ENCODE measurements around the gene KRR1. TPM values are rescaled to one million over a fixed set of nuclear protein-coding genes. Genes with fewer than 3 reads are reported as not detected.

Gene KRR1
- total RNA-seq, 2 donors from 2014 or later: 9.3 to 33.9 TPM

DNA sequence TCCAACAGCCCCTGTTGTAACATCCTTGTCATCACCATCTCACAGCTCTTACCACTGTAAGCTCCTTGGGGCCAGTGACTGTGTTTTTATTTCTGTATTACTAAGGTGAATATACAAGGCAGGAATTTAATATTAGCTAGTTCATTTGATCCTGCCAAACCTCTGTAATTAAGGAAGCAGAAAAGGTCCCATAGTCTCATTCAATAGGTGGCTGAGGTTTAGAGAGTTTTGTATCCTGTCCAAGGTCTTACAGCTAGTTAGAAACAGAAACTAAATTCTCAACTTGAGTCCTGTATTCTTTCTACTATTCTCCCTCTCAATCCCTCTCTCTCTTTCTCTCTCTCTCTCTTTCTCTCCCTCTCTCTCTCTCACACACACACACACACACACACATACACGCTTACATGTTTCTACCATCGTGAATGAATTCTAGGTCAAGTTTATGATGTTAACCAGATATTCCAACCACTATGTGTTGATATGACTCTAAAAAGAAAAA lies 31.4 kb downstream of the KRR1 start:
- no peaks in the 10 kb centered on the region for H3K9me3 ChIP-seq
- intact Hi-C loops (cut with DNase I): no loop called here
- WGBS, 2 donors: 0 to 19% methylated on average over 2 of the region's 2 CpGs
- H3K27ac ChIP-seq: peak overlapping the region in 2 of 4 donors; percentile 39 to 60
- TF ChIP-seq POLR2A (IDR thresholded peaks at IDR 0.05): no peak
- TF ChIP-seq, protein P1, sequence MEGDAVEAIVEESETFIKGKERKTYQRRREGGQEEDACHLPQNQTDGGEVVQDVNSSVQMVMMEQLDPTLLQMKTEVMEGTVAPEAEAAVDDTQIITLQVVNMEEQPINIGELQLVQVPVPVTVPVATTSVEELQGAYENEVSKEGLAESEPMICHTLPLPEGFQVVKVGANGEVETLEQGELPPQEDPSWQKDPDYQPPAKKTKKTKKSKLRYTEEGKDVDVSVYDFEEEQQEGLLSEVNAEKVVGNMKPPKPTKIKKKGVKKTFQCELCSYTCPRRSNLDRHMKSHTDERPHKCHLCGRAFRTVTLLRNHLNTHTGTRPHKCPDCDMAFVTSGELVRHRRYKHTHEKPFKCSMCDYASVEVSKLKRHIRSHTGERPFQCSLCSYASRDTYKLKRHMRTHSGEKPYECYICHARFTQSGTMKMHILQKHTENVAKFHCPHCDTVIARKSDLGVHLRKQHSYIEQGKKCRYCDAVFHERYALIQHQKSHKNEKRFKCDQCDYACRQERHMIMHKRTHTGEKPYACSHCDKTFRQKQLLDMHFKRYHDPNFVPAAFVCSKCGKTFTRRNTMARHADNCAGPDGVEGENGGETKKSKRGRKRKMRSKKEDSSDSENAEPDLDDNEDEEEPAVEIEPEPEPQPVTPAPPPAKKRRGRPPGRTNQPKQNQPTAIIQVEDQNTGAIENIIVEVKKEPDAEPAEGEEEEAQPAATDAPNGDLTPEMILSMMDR (IDR thresholded peaks at IDR 0.05): peak in 1 of 7 experiments; percentile 6
- ATAC-seq: peak; percentile 65
- no peaks in the 10 kb centered on the region for H3K36me3 ChIP-seq (replicated peaks in 1 of 2; ENCODE audit: insufficient read depth in 1 of 2, low read depth in 2 of 2)
- H3K4me3 ChIP-seq: no peak overlapping the region
- no peaks in the 10 kb centered on the region for H3K4me1 ChIP-seq
- DNase-seq: no peak
- no peaks in the 10 kb centered on the region for H3K27me3 ChIP-seq

DNA sequence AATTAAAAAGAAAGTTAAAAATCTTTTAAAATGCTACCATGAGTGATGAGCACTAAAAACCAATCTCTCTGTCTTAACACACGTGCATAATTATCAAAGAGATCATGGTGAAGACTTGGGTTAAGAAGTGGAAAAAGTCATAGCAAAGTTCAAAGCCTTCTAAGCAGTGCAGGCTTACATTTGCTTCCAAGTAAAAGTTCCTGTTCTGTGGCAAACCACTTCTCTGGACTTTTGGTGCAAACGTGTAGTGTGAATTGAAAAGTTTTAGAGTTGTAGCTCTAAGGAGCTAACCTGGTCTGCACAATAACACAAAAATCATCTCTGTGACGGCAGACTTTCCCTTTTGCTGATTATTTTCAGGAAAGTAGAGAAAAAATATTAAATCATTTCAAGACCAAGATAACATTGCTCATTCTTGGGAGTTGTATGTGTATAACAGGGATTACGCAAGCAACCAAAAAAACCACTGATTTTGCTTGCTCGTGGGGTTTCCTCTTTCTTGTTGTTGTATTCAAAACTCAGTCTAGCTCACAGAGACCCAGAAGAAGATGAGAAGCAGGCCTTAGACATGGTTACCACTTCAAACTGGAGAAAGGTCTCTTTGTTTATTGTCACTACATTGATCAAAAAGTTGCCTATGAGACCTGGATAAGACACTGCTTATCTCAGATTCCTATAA lies 33.2 kb downstream of the KRR1 start:
- no peak for TF ChIP-seq POLR2A (IDR thresholded peaks at IDR 0.05)
- TF ChIP-seq, protein P1 (IDR thresholded peaks at IDR 0.05): no peak
- 54% methylated on average over 5 of the region's 5 CpGs for whole genome bisulfite sequencing, 2 donors
- ATAC-seq (no peak), DNase-seq (peak in 1 of 4 donors; percentile 25)
- Histone ChIP-seq H3K36me3 (replicated peaks in 1 of 2; ENCODE audit: insufficient read depth in 1 of 2, low read depth in 2 of 2) (no peaks in the 10 kb centered on the region), H3K4me1 (no peaks in the 10 kb centered on the region), H3K27ac (peak overlapping the region in 1 of 4 donors; percentile 17), H3K27me3 (no peaks in the 10 kb centered on the region), H3K9me3 (no peaks in the 10 kb centered on the region), H3K4me3 (no peak overlapping the region)
- intact Hi-C loops (cut with DNase I): no loop called here

DNA sequence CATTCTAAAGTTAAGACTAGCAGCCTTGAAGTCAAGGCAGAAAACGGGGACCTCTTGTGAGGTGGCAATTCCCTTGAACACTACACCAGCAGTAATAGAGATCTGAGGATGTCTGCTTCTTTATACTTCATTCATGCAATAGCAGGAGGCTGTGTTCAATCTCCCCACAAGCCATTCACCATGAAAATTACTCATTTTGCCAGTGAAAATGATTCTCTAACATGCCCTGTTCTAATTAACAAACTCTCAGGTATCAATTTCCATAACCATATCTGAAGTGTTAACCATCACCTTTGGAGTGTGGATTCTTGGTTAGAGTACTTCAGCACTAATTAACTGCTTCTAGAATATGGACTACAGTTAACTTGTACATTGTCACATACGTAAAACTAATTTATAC lies 34.3 kb downstream of the KRR1 start:
- Histone ChIP-seq H3K9me3 (no peaks in the 10 kb centered on the region), H3K4me1 (no peaks in the 10 kb centered on the region), H3K27me3 (no peaks in the 10 kb centered on the region), H3K4me3 (no peak overlapping the region), H3K27ac (no peak overlapping the region), H3K36me3 (replicated peaks in 1 of 2; ENCODE audit: insufficient read depth in 1 of 2, low read depth in 2 of 2) (no peaks in the 10 kb centered on the region)
- ATAC-seq (no peak), DNase-seq (no peak)
- intact Hi-C loops (cut with DNase I): no loop called here
- WGBS, 2 donors: 57 to 70% methylated on average over 2 of the region's 2 CpGs
- no peak for TF ChIP-seq POLR2A (IDR thresholded peaks at IDR 0.05)
- TF ChIP-seq, protein P1 (IDR thresholded peaks at IDR 0.05): no peak

DNA sequence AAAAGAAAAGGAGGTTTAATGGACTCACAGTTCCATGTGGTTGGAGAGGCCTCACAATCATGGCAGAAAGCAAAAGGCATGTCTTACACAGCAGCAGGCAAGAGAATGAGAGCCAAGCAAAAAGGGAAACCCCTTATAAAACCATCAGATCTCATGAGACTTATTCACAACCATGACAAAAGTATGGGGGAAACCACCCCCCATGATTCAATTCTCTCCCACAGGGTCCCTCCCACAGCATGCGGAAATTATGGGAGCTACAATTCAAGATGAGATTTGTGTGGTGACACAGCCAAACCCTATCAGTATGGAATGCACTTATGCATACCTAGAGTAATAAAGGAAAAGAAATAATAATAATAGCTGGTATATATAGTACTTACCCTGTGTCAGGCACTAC lies 35.3 kb downstream of the KRR1 start:
- Histone ChIP-seq H3K4me1 (no peaks in the 10 kb centered on the region), H3K36me3 (replicated peaks in 1 of 2; ENCODE audit: insufficient read depth in 1 of 2, low read depth in 2 of 2) (no peaks in the 10 kb centered on the region), H3K9me3 (no peaks in the 10 kb centered on the region), H3K27me3 (no peaks in the 10 kb centered on the region), H3K4me3 (no peak overlapping the region), H3K27ac (no peak overlapping the region)
- TF ChIP-seq, protein P1 (IDR thresholded peaks at IDR 0.05): no peak
- no peak for TF ChIP-seq POLR2A (IDR thresholded peaks at IDR 0.05)
- ATAC-seq (no peak), DNase-seq (no peak)
- intact Hi-C loops (cut with DNase I): no loop called here
- 100% methylated on average over 1 of the region's 1 CpG for WGBS, 2 donors

DNA sequence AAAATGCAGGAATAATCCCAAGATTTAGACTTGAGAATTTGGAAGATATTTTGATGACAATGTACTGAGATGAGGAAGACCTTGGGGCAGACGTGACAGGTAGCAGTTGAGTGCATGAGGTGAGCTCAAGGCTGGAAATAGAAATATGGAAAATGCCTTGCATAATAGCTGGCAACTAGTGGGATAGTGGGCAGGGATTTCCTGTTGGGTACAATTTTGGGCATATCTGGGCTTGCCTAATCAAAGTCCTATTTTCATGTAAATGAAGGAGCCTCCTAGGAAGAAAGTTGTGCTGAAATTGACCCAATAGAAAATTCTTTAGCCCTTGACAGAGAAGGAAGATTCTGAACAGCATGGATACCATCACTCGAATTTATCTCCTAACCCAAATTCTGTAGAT lies 37.3 kb downstream of the KRR1 start:
- H3K27ac ChIP-seq: no peak overlapping the region

More for the DNA sequence above, 37.3 kb downstream of the KRR1 start:
- H3K36me3 ChIP-seq (replicated peaks in 1 of 2; ENCODE audit: insufficient read depth in 1 of 2, low read depth in 2 of 2): no peaks in the 10 kb centered on the region
- no peak overlapping the region for H3K4me3 ChIP-seq
- H3K4me1 ChIP-seq: no peaks in the 10 kb centered on the region
- DNase-seq (no peak), ATAC-seq (no peak)
- H3K27me3 ChIP-seq: no peaks in the 10 kb centered on the region
- 29 to 56% methylated on average over 2 of the region's 2 CpGs for WGBS, 2 donors
- H3K9me3 ChIP-seq: no peaks in the 10 kb centered on the region
- intact Hi-C loops (cut with DNase I): no loop called here
- TF ChIP-seq, protein P1 (IDR thresholded peaks at IDR 0.05): no peak
- TF ChIP-seq POLR2A (IDR thresholded peaks at IDR 0.05): no peak
